ENCODE results near the gene GRID1. TPM values are rescaled to one million over a fixed set of nuclear protein-coding genes. Genes with fewer than 3 reads are reported as not detected.
"Not testable (repeated sequence)": the region's sequence is repeated elsewhere in the genome, so short reads cannot be mapped to it uniquely, and the experiment has no call there.

The GRID1 gene
- total RNA-seq, 1 donor from 2014 or later = 0.60 TPM

DNA sequence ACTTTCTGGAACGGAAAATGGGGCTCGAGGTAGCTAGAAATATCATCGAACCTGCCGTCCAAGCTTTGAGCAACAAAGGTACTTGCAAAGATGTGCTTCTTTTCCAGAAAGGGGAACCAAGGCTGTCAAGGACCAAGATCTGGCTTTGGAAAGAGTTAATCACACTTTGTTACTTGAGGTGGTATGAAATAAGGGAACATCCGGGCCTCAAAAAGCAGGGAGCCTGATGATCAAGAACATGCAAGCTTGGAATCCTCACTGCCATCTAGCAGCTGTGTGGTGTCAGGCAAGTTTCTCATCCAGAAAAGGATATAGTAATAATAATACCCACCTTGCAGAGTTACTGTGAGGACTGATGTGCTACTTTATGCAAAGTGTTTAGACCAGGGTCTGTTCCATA, 329.5 kb downstream of the GRID1 start:
- no peaks in the 10 kb centered on the region for H3K4me1 Mint-ChIP-seq (ENCODE audit: low read depth)
- H3K9me3 Mint-ChIP-seq (ENCODE audit: low read depth) = peaks cover 5% of the 10 kb centered on the region
- H3K27ac Mint-ChIP-seq (ENCODE audit: unreplicated experiment) = no peak overlapping the region

DNA sequence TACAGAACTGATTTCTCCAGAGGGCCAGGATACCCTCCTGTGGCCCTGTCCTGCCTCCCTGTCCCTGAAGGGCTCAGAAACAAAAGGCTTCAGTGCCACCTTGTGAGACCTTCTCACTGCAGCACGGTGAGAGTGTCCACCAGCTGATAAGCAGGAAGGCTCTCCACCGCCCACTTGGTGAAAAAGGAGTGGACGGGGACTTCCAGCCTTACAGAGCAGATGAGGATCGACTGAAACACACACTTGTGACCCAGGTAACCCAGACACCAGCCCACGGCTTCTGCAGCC, 330.1 kb downstream of the GRID1 start:
- Mint-ChIP-seq H3K9me3 (ENCODE audit: low read depth) (peaks cover 9% of the 10 kb centered on the region), H3K4me3 (ENCODE audit: unreplicated experiment) (no peak overlapping the region), H3K4me1 (ENCODE audit: low read depth) (no peaks in the 10 kb centered on the region), H3K36me3 (ENCODE audit: low read depth) (no peaks in the 10 kb centered on the region), H3K27ac (ENCODE audit: unreplicated experiment) (no peak overlapping the region), H3K27me3 (ENCODE audit: low read depth) (no peaks in the 10 kb centered on the region)
- TF ChIP-seq, protein P1, sequence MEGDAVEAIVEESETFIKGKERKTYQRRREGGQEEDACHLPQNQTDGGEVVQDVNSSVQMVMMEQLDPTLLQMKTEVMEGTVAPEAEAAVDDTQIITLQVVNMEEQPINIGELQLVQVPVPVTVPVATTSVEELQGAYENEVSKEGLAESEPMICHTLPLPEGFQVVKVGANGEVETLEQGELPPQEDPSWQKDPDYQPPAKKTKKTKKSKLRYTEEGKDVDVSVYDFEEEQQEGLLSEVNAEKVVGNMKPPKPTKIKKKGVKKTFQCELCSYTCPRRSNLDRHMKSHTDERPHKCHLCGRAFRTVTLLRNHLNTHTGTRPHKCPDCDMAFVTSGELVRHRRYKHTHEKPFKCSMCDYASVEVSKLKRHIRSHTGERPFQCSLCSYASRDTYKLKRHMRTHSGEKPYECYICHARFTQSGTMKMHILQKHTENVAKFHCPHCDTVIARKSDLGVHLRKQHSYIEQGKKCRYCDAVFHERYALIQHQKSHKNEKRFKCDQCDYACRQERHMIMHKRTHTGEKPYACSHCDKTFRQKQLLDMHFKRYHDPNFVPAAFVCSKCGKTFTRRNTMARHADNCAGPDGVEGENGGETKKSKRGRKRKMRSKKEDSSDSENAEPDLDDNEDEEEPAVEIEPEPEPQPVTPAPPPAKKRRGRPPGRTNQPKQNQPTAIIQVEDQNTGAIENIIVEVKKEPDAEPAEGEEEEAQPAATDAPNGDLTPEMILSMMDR (IDR thresholded peaks at IDR 0.05) = no peak
- no peak for DNase-seq (ENCODE audit: low spot score)

More for the DNA sequence above, 329.5 kb downstream of the GRID1 start:
- TF ChIP-seq, protein P1 (IDR thresholded peaks at IDR 0.05) = no peak
- DNase-seq (ENCODE audit: low spot score) = no peak
- H3K27me3 Mint-ChIP-seq (ENCODE audit: low read depth) = no peaks in the 10 kb centered on the region
- no peaks in the 10 kb centered on the region for H3K36me3 Mint-ChIP-seq (ENCODE audit: low read depth)
- no peak overlapping the region for H3K4me3 Mint-ChIP-seq (ENCODE audit: unreplicated experiment)

DNA sequence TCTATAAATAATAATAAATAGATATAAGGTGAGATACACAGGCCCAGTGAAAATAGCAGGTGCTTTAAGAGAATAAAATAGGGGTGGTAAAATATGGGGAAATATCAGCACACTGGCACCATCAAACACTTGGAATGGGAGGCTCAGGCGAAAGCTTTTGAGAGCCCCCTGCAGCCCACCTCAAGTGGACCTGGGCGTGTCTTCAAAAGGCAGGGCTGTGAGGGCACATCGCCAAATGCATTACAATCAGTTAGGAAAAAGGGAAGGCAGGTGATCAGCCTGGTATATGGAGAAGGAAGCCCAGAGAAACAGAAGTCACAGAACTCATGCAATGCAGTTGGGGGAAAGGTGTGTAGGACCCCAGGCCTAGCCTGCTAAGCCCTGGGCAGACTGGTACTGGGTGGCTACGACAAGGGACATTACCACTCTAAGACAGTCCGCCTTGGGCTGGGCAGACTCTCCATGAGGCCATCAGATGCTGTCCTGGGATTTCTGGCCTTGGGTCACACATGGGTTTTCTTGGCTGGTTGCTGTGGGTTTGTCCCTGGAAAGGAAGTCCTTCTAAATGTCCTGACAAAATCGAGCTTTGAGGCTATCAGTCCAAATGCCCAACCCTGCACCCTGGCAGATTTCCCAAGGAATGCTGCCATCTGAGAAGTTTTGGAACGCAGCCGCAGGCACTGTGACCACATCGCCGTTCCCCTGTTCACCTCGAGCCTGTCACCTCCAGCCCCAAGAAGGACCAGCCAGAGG, 330.6 kb downstream of the GRID1 start:
- Mint-ChIP-seq H3K4me1 (ENCODE audit: low read depth) (no peaks in the 10 kb centered on the region), H3K9me3 (ENCODE audit: low read depth) (peaks cover 12% of the 10 kb centered on the region), H3K27me3 (ENCODE audit: low read depth) (no peaks in the 10 kb centered on the region), H3K4me3 (ENCODE audit: unreplicated experiment) (no peak overlapping the region), H3K36me3 (ENCODE audit: low read depth) (no peaks in the 10 kb centered on the region), H3K27ac (ENCODE audit: unreplicated experiment) (no peak overlapping the region)
- TF ChIP-seq, protein P1 (IDR thresholded peaks at IDR 0.05) = no peak
- DNase-seq (ENCODE audit: low spot score) = no peak

DNA sequence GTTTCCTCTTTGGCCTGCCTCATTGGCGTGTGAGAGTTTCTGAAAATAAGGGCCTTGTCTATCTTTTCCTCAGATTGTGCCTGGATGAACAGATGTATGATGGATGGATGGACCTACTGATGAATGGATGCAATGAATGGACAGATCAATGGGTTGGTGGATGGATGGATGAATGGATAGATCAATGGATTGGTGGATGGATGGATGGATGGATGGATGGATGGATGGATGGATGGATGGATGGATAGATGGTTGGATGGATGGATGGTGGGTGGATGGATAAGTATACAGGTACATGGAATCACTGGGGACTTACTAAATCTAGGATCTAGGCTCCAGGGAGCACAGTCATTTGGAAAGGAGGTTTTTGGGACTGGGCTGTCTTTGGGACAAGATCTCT, 331.9 kb downstream of the GRID1 start:
- H3K4me1 Mint-ChIP-seq (ENCODE audit: low read depth) = no peaks in the 10 kb centered on the region
- H3K27ac Mint-ChIP-seq (ENCODE audit: unreplicated experiment) = no peak overlapping the region
- no peaks in the 10 kb centered on the region for H3K27me3 Mint-ChIP-seq (ENCODE audit: low read depth)
- TF ChIP-seq, protein P1 (IDR thresholded peaks at IDR 0.05) = no peak
- no peaks in the 10 kb centered on the region for H3K36me3 Mint-ChIP-seq (ENCODE audit: low read depth)
- DNase-seq (ENCODE audit: low spot score) = no peak
- H3K4me3 Mint-ChIP-seq (ENCODE audit: unreplicated experiment) = no peak overlapping the region
- H3K9me3 Mint-ChIP-seq (ENCODE audit: low read depth) = peaks cover 19% of the 10 kb centered on the region

DNA sequence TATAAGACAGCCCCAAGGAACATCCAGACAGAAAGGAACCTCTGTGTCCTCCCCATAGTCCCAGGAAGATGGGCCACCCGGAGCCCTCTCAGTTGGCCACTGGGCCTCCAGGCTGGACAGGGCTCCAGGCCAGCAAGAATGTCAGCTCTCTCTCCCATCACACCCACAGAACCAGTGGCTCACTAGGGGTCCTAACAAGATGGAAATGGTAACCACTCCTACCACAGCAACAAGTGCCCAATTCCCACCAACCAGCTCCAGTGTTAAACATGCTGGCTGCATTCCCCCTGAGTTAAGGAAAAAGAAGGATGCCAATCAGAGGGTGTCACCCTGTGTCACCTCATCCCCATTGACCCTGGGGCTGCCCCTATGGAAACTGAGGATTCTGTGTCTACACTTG, 333.0 kb downstream of the GRID1 start:
- H3K36me3 Mint-ChIP-seq (ENCODE audit: low read depth) = no peaks in the 10 kb centered on the region
- peaks cover 16% of the 10 kb centered on the region for H3K9me3 Mint-ChIP-seq (ENCODE audit: low read depth)

DNA sequence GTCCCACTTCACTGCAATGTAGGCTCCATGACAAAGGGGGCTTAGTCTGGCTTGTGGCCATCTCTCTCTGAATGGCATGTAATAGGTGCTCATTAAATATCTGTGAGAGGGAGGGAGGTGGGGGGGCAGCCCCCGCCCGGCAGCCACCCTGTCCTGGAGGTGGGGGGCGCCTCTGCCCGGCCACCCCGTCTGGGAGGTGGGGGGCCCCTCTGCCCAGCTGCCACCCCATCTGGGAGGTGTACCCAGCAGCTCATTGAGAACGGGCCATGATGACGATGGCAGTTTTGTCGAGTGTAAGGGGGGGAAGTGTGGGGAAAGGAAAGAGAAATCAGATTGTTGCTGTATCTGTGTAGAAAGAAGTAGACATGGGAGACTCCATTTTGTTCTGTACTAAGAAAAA, 334.5 kb downstream of the GRID1 start:
- not testable (repeated sequence) for H3K4me3 Mint-ChIP-seq (ENCODE audit: unreplicated experiment); H3K36me3 Mint-ChIP-seq (ENCODE audit: low read depth); H3K27me3 Mint-ChIP-seq (ENCODE audit: low read depth); H3K27ac Mint-ChIP-seq (ENCODE audit: unreplicated experiment); H3K4me1 Mint-ChIP-seq (ENCODE audit: low read depth); DNase-seq (ENCODE audit: low spot score)
- peaks cover 16% of the 10 kb centered on the region for H3K9me3 Mint-ChIP-seq (ENCODE audit: low read depth)

More for the DNA sequence above, 333.0 kb downstream of the GRID1 start:
- no peaks in the 10 kb centered on the region for H3K4me1 Mint-ChIP-seq (ENCODE audit: low read depth)
- H3K27ac Mint-ChIP-seq (ENCODE audit: unreplicated experiment) = no peak overlapping the region
- TF ChIP-seq, protein P1 (IDR thresholded peaks at IDR 0.05) = no peak
- no peaks in the 10 kb centered on the region for H3K27me3 Mint-ChIP-seq (ENCODE audit: low read depth)
- DNase-seq (ENCODE audit: low spot score) = no peak
- no peak overlapping the region for H3K4me3 Mint-ChIP-seq (ENCODE audit: unreplicated experiment)
